IPS DF 4.7 (cell line): ENCODE measurements around the gene FAM32A.

ENCODE experiments used
- DNase-seq: peaks from one replicate; pipeline ENCODE4 v3.0.0-alpha.2; 2013; ENCODE audit warnings: low spot score; ENCODE audit errors: extremely low read depth

FAM32A gene

GRCh38 chr19:16201011-16201391 is 15.8 kb downstream of the FAM32A start:
- no peak for DNase-seq

- DNase-seq: no peak
Observed at GRCh38 chr19:16202320-16203255, 17.4 kb downstream of the FAM32A start.

GRCh38 chr19:16203256-16204004 is 18.2 kb downstream of the FAM32A start:
- DNase-seq: no peak

- DNase-seq: no peak
Observed at GRCh38 chr19:16204005-16204294, 18.7 kb downstream of the FAM32A start.

- DNase-seq: no peak
Observed at GRCh38 chr19:16205205-16206045, 20.2 kb downstream of the FAM32A start.

- DNase-seq: no peak
Observed at GRCh38 chr19:16206046-16206605, 20.9 kb downstream of the FAM32A start.

- DNase-seq: no peak
Observed at GRCh38 chr19:16206637-16207036, 21.4 kb downstream of the FAM32A start.

- DNase-seq: no peak
Observed at GRCh38 chr19:16207063-16207462, 21.9 kb downstream of the FAM32A start.

GRCh38 chr19:16207490-16208025 is 22.3 kb downstream of the FAM32A start:
- no peak for DNase-seq

- DNase-seq: no peak
Observed at GRCh38 chr19:16208064-16208759, 23.0 kb downstream of the FAM32A start.

- no peak for DNase-seq
Observed at GRCh38 chr19:16208847-16209665, 23.8 kb downstream of the FAM32A start.

GRCh38 chr19:16210168-16210567 is 25.0 kb downstream of the FAM32A start:
- no peak for DNase-seq

- no peak for DNase-seq
Observed at GRCh38 chr19:16213076-16213475, 27.9 kb downstream of the FAM32A start.

- DNase-seq: no peak
Observed at GRCh38 chr19:16216744-16217670, 31.8 kb downstream of the FAM32A start.

- DNase-seq: no peak
Observed at GRCh38 chr19:16217716-16218451, 32.7 kb downstream of the FAM32A start.

GRCh38 chr19:16218851-16219250 is 33.6 kb downstream of the FAM32A start:
- DNase-seq: no peak

- DNase-seq: no peak
Observed at GRCh38 chr19:16222806-16223205, 37.6 kb downstream of the FAM32A start.

- no peak for DNase-seq
Observed at GRCh38 chr19:16223746-16224145, 38.5 kb downstream of the FAM32A start.
